ENCODE measurements around the gene SSTR5. TPM values are rescaled to one million over a fixed set of nuclear protein-coding genes. Genes with fewer than 3 reads are reported as not detected.
A peak's percentile ranks its signal among the peaks of the same experiment; 100 is the strongest.
"Not testable (repeated sequence)": the region's sequence is repeated elsewhere in the genome, so short reads cannot be mapped to it uniquely, and the experiment has no call there.

The SSTR5 gene
- not detected for total RNA-seq

GRCh38 chr16:1072526-1073261 is at the start of gene SSTR5:
Gene SSTR5, plus strand, starts transcription at chr16:1072747. Its CDS starts 6,122 bp downstream, at chr16:1078869.
- DNase-seq (ENCODE audit: low spot score in 2 of 2) (no peak), FAIRE-seq (no peak)

GRCh38 chr16:1024138-1024537 is 48.4 kb upstream of the SSTR5 start:
- DNase-seq (ENCODE audit: low spot score in 2 of 2): no peak

GRCh38 chr16:1025183-1025809 is 47.3 kb upstream of the SSTR5 start:
- not testable (repeated sequence) for FAIRE-seq; DNase-seq (ENCODE audit: low spot score in 2 of 2)

More at GRCh38 chr16:1024138-1024537, 48.4 kb upstream of the SSTR5 start:
- no peak for FAIRE-seq

- no peak for FAIRE-seq
Measured at GRCh38 chr16:1026057-1026783, 46.3 kb upstream of the SSTR5 start.

GRCh38 chr16:1026784-1027500 is 45.6 kb upstream of the SSTR5 start:
- DNase-seq (ENCODE audit: low spot score in 2 of 2) (no peak), FAIRE-seq (no peak)

More at GRCh38 chr16:1026057-1026783, 46.3 kb upstream of the SSTR5 start:
- peak in 1 of 2 donors; percentile 72 for DNase-seq (ENCODE audit: low spot score in 2 of 2)

- DNase-seq (ENCODE audit: low spot score in 2 of 2) (peak in 1 of 2 donors; percentile 68), FAIRE-seq (no peak)
Measured at GRCh38 chr16:1027501-1027815, 45.1 kb upstream of the SSTR5 start.

- DNase-seq (ENCODE audit: low spot score in 2 of 2): no peak
- no peak for FAIRE-seq
Measured at GRCh38 chr16:1028056-1028455, 44.5 kb upstream of the SSTR5 start.

GRCh38 chr16:1028524-1029258 is 43.9 kb upstream of the SSTR5 start:
- FAIRE-seq: no peak

GRCh38 chr16:1029259-1029545 is 43.3 kb upstream of the SSTR5 start:
- DNase-seq (ENCODE audit: low spot score in 2 of 2): no peak
- FAIRE-seq: no peak

More at GRCh38 chr16:1028524-1029258, 43.9 kb upstream of the SSTR5 start:
- DNase-seq (ENCODE audit: low spot score in 2 of 2): no peak

- DNase-seq (ENCODE audit: low spot score in 2 of 2) (no peak), FAIRE-seq (no peak)
Measured at GRCh38 chr16:1030473-1030901, 42.1 kb upstream of the SSTR5 start.

- FAIRE-seq (no peak), DNase-seq (ENCODE audit: low spot score in 2 of 2) (no peak)
Measured at GRCh38 chr16:1031666-1032065, 40.9 kb upstream of the SSTR5 start.

- DNase-seq (ENCODE audit: low spot score in 2 of 2): no peak
- no peak for FAIRE-seq
Measured at GRCh38 chr16:1032607-1033006, 39.9 kb upstream of the SSTR5 start.

GRCh38 chr16:1033128-1033679 is 39.3 kb upstream of the SSTR5 start:
- DNase-seq (ENCODE audit: low spot score in 2 of 2): no peak
- FAIRE-seq: no peak

- DNase-seq (ENCODE audit: low spot score in 2 of 2) (peak in 1 of 2 donors; percentile 75), FAIRE-seq (no peak)
Measured at GRCh38 chr16:1034230-1035065, 38.1 kb upstream of the SSTR5 start.

- DNase-seq (ENCODE audit: low spot score in 2 of 2) (peak in 1 of 2 donors; percentile 76), FAIRE-seq (no peak)
Measured at GRCh38 chr16:1035066-1035415, 37.5 kb upstream of the SSTR5 start.

- DNase-seq (ENCODE audit: low spot score in 2 of 2) (no peak), FAIRE-seq (no peak)
Measured at GRCh38 chr16:1036166-1036565, 36.4 kb upstream of the SSTR5 start.

- no peak for FAIRE-seq
- DNase-seq (ENCODE audit: low spot score in 2 of 2): no peak
Measured at GRCh38 chr16:1036726-1037393, 35.7 kb upstream of the SSTR5 start.

- no peak for FAIRE-seq
- DNase-seq (ENCODE audit: low spot score in 2 of 2): no peak
Measured at GRCh38 chr16:1037394-1038257, 34.9 kb upstream of the SSTR5 start.
